ENCODE data around the gene SHTN1. TPM values are rescaled to one million over a fixed set of nuclear protein-coding genes. Genes with fewer than 3 reads are reported as not detected.
A peak's percentile ranks its signal among the peaks of the same experiment; 100 is the strongest.

SHTN1 gene
- total RNA-seq, 1 experiment from 2014 or later = 27.6 TPM

GRCh38 chr10:116919164-116919563 lies 85.8 kb downstream of the SHTN1 start:
- no peak for DNase-seq (ENCODE audit: extremely low read depth, low read depth)

- DNase-seq (ENCODE audit: extremely low read depth, low read depth) = no peak
These were observed 86.4 kb downstream of the SHTN1 start for GRCh38 chr10:116918583-116918982.

DNA sequence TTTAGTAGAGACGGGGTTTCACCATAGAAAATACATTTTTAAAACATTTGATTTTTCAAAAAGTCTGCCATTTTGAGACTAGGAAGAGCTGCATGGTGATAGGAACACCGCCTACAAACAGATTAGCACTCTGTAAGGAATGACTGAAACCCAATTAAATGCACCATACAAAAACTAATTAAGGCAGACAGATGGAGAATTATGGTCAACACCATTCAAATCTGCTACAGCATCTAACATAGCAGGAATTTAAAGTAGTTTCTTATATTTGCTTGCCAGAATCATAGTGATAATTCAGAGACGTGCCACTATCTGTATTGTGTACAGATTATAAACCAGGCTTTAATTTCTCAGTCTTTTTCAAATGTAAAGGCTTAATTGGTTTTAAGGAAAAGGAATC lies 87.5 kb downstream of the SHTN1 start:
- DNase-seq (ENCODE audit: extremely low read depth, low read depth) = no peak

DNA sequence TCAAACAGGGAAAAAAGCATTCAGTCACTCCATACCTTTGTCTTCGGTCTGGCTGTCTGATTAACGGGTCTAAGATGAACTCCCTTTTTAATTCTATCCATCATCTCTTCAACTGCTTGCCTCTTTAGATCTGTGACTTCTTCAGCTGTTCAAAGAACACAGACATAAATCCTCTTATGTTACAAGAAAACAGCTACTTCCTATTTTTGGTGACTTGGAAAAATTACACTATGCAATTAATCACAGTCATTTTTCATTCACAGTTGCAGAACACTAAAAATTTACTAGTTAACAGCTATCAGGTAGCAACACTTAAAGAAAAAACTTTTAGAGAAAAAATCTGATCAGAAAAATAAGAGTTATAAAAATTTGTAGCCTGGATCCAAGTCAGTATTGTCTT lies 89.6 kb downstream of the SHTN1 start:
- no peak for DNase-seq (ENCODE audit: extremely low read depth, low read depth)

DNA sequence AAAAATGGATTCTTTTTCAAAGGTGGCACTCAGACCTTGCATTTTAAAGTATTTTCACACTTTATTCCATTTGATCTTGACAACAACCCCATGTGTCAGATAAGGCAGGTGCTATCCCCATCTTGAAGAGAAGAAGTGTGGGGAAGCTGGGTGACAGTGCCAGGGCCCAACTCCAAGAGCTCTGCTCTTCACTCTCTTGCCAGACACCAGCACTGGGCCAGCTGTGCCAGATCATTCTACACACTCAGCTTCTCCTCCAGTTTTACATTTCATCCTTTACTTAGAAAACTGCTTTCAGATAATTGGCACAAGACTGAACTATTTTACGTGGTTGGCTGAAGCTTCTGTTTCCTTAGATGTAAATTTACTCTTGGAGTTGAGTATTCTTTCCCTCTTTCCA lies 91.3 kb downstream of the SHTN1 start:
- no peak for DNase-seq (ENCODE audit: extremely low read depth, low read depth)

DNA sequence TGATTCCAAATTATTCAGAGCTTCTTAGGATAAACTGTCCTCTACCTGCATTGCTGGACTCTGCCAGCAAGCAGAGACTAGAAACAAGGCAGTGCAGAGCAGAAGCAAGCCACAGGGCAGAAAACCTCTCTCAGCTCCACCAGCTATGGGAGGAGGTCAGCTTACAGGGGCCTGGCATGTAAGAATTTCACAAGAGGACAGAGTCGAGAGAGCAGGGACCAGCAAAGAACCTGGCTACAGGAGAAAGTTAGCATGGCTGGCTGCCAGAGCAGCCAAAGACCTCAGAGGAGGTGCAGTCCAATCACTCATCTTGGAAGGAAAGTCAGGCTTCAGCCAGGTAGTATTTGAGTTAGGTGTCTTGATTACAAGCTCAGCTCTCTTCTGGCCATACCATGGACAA lies 92.8 kb downstream of the SHTN1 start:
- DNase-seq (ENCODE audit: extremely low read depth, low read depth) = no peak

DNA sequence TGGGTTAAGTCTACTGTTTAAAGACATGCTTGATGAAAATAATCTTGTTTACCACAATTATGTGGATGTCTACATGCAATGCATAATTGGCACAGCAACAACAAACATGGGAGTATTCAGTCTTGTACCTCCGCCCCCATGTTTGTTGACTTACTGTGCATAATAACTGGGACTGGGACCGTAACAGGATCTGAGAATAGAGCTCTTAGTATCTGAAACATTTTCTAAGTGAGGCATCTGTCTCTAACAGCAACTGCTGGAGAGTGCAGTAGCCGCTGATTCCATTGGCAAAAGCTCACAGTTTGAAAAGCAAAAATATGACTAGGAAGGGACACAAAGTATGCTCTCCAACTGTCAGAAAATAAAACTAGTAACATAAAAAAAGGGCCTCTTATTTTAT lies 94.1 kb downstream of the SHTN1 start:
- no peak for DNase-seq (ENCODE audit: extremely low read depth, low read depth)

DNA sequence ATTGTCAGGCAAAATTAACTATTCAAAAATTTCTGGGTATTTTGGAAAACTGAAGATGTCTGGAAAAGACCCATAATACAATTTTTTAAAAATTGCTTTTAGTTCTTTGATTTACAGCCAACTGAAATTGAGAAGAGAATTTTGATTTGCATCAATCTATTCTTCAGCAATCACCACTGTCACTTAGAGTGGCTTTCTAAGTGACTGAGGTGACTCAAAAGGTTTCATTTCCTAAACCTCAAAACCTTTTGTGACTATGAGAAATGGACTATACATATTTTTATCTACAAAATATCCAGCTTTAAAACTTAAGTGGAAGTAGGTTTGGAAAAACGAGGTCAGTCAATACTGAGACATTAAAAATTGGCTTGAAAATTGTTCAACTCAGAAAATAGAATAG lies 95.7 kb downstream of the SHTN1 start:
- DNase-seq (ENCODE audit: extremely low read depth, low read depth) = no peak

DNA sequence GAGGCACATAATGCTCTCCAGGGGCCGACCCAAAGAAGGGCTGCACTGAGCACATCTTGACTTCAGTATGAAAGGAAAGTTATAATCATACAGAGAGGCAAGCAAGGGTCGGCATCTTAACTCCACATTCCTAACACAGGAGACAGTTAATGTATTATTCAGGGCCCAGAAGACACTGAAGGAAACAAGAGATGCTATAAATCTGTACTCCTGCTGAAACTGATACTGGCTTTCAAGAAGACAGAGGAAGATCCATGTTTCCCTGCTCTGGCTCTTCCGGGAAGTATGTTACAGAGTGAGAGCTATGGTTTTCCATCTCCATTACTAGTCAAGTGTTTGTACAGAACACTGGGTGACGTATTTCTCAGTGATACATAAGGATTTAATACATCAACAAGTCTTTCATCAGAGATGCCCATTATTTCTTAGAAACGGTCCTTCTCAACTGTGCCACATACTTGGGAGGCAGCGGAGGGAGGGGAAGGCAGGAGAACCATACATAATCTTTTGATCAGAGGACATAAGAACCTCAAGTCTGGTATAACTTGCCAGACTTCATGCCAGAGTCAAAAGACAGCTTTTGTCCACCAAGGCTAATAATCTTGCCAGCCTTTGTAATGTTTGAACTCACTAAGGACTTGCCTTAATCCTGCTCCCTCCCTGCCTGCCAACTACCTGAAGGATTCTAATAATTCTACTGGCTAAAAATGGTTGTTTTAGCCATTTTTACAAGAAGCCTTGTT lies 97.6 kb downstream of the SHTN1 start:
- no peak for DNase-seq (ENCODE audit: extremely low read depth, low read depth)

DNA sequence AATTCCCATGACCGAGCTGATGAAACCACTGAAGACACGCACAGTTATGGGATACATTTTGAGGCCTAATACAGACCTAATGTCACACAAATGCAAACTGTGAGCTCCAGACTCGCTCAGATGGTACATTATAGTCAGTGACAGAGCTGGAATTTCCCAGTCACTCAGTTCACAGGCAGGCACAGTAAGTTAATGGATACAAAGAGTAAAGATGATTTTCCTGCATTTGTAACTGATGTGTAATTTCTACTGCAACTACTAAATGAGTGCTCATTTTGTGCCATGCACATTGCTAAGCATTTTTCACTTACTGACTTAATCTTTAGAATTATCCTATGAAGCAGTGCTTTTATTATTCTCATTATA lies 99.2 kb downstream of the SHTN1 start:
- DNase-seq (ENCODE audit: extremely low read depth, low read depth) = no peak

GRCh38 chr10:116899626-116900025 lies 105.4 kb downstream of the SHTN1 start:
- DNase-seq (ENCODE audit: extremely low read depth, low read depth) = no peak

DNA sequence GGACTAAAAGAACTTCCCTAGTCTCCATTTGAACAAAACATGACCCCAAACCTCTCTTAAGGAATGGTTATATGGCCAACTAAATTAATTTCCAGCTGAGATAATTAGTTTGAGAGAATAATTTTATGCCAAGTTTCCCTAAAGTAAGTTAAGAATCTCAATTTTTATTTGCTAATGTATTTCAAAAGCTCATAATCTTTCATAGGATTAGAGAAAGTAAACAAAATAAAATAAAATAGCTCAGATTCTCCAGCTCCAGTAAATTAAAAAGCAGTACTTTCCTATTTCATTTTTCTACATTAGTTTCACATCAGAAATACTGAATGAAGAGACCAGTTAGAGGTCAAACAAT lies 111.3 kb downstream of the SHTN1 start:
- DNase-seq (ENCODE audit: extremely low read depth, low read depth) = no peak

- DNase-seq (ENCODE audit: extremely low read depth, low read depth) = no peak
These were observed 111.9 kb downstream of the SHTN1 start for GRCh38 chr10:116892907-116893685.

- DNase-seq (ENCODE audit: extremely low read depth, low read depth) = no peak
These were observed 113.8 kb downstream of the SHTN1 start for GRCh38 chr10:116891208-116891607.

DNA sequence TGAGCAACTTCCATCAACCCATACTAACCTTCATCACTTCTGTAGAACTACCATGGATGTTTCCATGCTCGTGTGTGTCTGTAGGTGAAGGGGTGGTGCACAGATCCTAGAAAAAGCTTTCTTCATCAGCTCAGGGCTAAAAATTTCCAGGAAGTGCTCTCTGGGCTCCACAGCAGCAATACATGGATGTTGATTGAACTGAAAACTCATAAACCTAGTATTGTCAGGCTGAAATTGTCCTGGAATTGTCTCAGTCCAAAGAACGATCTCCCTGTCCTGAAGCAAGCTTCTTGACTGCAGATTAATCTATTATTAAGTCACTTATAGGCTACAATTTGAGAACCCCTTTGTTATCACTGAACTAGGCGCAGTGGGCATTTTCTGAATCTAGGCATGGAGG lies 115.9 kb downstream of the SHTN1 start:
- no peak for DNase-seq (ENCODE audit: extremely low read depth, low read depth)

DNA sequence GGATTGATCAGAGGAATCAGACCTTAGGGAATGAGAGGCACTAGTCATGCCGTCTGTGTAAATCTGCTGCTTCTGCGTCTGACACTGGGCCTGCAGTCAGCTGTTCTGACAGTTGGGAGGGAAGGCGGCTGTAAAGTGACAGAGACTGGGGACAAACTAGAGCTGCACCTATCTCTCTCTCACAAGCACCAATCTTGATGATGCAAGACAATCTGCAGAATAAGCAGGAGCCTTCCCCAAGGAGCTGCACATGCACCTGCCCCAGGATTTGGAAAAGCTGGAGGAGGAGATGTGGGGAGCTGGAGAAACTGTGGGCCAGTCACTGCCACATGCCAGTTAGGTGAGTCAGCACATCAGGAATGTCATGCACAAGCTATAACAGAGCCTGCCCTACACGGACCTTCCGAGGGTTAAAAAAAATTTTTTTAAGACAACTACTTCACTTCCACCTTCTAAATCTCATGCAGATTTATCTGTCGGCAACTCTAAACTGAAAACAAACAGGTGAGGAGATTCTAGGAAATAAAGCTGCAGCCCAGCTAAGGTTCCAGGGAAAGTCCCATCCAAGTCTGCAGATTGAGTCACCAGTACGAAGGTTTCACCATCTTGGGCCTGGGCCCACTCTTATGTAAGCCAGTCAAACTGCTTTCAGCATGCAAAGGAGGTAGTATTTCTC lies 116.5 kb downstream of the SHTN1 start:
- peak; percentile 59 for DNase-seq (ENCODE audit: extremely low read depth, low read depth)

- no peak for DNase-seq (ENCODE audit: extremely low read depth, low read depth)
These were observed 118.2 kb downstream of the SHTN1 start for GRCh38 chr10:116886772-116887171.

GRCh38 chr10:116882639-116883038 lies 122.3 kb downstream of the SHTN1 start:
- DNase-seq (ENCODE audit: extremely low read depth, low read depth) = no peak

DNA sequence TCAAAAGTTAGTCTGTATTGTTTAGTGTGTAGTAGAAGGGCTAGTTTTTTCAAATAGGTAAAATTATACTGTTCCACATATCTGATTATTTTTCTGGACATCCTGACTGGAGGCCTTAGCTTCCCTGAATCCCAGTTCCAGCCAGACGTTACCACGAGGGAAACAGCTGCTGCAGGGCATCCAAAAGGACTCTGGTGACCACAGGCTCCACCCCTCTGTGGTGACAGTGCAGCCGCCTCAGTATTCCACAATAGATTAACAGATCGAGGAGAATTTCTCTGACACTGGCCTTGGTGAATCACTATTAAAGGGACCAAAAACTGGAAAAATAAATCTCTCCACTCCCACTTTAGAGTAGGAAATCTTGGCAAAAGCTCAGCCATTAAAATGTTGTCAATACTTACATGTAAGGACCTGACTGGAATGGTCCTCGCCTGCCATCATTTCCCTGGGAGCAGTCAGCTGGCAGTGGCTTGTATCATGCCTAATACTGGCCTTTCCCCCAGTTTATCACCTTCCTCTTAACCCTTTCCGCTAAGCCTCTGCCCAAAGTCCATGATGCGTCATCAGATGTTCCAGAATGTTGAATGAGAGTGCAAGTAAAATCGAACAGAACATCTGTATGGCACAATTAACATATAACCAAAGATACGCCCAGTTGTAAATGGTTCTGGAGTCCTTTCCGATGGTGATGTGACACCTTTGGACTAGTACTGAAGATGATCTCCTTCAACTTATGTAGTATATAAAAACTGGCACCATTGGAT lies 124.1 kb downstream of the SHTN1 start:
- DNase-seq (ENCODE audit: extremely low read depth, low read depth) = no peak

DNA sequence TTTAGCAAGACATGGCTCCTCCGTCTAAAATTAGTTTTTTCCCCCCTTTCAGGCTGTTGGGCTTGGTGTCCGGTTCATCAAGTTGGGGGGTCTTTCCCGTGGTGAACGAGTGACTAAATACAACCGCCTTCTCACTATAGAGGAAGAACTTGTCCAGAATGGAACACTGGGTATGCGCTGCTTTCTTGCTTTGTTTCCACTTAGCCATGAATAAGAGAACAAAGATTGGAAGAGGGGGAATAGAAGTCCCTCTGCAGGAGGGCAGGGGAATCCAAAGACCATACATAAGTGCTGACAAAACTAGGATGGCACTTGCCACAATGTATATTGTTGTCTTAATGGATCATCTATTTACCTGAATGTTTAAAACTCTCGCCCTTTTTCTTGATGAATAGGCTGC lies 125.2 kb downstream of the SHTN1 start:
- no peak for DNase-seq (ENCODE audit: extremely low read depth, low read depth)

DNA sequence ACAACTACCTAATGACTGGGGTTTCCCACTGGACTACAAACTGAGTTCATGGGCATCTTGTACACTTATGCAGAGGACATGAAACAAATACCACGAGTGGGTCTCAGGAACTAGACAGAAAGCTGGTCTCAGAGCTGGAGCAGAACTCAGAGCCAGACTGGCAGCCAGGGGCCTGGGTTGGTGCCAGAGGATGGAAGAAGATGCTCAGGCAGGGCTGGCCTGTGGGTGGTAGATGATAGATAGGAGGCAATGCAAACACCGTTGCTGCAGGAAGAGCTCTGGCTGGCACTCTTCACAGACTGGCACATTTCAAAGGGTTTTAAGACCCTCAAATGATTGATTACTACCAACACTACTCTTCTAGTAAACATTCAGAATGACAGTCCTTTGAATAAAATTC lies 126.9 kb downstream of the SHTN1 start:
- no peak for DNase-seq (ENCODE audit: extremely low read depth, low read depth)
